Measurements from ENCODE around the gene ARSG. TPM values are rescaled to one million over a fixed set of nuclear protein-coding genes. Genes with fewer than 3 reads are reported as not detected.

Gene ARSG
- polyA plus RNA-seq, 4 donors = 3.6 to 6.7 (median 5.1) TPM

DNA sequence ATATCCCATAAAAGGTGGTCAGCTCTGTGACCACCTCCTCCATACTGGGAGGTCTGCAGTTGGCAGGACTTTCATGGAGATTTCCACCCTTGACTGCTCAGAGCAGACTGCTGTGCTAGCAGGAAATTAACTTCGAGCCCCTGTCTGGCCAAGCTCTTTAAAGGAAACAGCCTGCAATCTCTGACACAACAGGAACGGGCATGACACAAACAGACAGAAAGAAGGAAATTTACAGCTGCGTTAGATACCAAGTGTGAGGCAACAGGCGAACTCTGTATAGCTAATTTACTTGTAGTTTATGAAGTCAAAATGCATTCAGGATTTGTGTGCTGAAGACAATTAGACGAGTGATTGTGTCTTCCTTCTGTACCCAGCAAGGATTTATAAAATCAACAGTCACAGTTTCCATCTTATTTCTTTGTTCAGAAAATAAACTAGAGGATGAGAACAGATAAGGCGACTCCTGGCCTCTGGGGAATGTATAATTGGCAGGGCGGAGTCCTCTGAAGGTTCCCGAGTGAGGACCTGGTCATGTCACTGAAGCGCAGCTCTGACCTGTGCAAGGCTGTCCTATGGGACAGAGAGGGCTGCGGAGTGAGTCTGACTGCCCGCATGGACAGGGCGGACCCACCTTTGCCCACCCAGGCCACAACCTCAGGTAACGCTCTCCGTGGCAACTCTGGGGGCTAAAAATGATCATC is 149.9 kb downstream of the ARSG start:
- DNase-seq (ENCODE audit: low read depth in 4 of 4, low spot score in 3 of 4) = no peak

DNA sequence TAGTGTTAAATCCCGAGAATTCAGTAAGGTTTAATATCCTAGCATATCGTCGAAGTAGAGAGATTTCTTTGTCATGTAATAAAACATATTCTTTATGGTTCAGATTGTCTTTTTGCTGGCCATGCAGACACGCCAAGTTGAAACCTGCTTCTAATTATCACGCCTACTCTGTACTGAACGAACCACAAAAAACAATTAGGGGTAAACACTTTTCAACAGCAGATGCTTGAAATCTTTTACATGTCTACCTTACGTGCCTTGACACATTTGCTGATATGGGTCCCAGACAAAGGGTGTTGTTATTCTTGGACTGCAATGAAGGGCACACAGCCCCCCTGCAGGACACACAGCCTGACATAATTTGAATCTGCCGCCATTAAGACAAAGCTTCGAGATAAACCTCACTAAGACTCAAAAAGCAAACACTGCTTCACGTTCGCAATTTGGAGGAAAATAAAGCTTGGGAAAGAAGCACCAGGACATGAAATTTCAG is 152.7 kb downstream of the ARSG start:
- no peak for DNase-seq (ENCODE audit: low read depth in 4 of 4, low spot score in 3 of 4)

DNA sequence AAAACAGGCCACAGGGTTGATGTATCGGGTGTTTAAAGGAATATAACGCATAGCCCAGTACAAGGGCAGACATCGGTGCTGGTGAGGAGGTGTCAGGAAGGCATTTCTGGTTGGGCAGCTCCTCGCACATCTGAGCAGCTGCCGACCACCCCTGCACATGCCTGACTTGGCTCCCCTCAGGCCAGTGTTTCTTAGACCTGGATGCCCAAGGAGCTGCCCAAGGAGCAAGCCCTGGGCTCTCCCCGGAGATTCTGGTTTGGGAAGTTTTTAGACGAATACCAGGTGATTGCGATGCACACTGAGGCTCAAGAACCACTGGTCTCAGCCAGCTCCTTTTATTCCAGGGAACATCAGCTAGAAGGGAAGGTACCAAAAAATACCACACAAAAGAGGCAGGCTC is 154.4 kb downstream of the ARSG start:
- DNase-seq (ENCODE audit: low read depth in 4 of 4, low spot score in 3 of 4) = no peak

DNA sequence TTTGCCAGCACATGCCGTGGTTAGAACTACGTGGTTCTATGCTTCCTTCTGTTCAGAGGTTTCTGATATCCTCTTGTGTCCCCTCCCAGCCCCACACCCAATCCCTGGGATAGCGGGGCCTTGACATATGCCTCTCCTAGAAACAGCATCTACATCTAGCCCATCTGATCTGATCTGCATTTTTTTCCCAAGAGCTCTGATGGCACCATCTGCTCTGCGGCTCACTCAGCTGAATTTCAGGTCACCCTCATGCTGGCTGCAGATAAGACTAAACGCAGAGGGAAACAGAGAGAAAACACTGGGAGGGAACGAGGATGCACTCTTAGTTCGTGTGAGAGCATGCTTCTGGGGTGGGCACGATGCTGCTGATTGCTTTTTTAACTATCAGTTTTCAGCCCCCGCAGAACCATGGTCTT is 155.3 kb downstream of the ARSG start:
- DNase-seq (ENCODE audit: low read depth in 4 of 4, low spot score in 3 of 4) = no peak

DNA sequence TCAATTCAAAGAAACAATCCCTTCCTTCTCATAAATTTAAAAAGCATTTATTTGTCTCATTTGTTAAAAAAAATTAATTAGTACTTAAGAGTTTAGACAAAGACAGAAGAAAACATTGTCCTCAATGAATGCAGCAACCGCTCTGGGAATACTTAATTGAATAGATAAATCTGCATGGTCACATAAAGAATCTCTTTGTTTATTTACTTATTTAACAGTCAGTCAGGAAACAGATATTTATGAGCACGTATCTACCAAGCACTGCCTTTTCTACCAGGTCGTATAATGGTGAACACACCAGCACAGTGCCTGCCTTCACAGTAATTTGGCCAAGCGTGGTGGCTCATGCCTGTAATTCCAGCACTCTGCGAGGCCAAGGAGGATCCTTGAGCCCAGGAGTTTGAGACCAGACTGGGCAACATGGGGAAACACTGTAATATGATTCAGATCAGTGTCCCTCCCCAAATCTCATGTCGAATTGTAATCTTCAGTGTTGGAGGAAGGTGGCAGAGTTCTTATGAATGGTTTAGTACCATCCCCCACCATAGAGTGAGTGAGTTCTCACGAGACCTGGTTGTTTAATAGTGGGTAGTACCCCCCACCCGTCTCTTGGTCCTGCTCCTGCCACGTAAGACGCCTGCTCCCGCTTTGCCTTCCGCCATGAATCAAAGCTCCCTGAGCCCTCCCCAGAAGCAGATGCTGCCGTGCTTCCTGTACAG is 157.9 kb downstream of the ARSG start:
- no peak for DNase-seq (ENCODE audit: low read depth in 4 of 4, low spot score in 3 of 4)

DNA sequence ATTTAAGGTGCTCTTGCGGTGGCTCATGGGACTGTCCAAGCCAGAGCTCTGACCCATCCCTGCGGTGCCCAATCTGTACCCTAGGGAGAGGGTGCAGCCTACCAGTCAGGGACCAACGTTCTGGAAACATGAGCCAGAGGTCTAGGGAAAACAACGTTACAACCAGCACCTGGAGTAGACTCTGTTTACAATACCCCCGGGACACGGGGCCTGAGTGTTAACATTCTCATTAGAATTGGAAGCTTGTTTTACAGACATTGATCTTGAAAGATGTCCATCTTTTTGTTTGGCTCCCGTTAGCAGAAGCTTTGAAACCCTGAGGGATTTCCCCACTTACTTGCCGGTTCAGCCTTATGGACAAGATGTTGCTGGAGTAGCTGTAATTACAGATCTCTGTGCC is 159.1 kb downstream of the ARSG start:
- no peak for DNase-seq (ENCODE audit: low read depth in 4 of 4, low spot score in 3 of 4)

DNA sequence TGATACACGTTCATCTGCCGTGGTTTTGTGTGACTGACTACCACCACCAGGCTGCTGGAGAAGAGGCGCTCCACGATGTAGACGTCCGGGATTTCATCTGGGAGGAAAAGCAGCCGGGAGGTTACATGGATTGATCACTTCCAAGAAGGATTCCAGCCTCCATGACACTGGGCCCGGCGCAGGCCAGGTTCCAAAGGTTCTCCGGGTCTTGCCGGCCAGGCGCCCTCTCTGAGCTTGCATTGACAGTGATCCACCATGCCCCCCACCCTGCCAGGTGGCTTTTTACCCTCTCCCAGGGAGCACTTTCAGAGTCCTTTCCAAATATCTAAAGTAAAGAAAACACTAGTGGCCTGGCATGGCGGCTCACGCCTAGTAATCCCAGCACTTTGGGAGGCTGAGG is 159.5 kb downstream of the ARSG start:
- DNase-seq (ENCODE audit: low read depth in 4 of 4, low spot score in 3 of 4) = no peak

DNA sequence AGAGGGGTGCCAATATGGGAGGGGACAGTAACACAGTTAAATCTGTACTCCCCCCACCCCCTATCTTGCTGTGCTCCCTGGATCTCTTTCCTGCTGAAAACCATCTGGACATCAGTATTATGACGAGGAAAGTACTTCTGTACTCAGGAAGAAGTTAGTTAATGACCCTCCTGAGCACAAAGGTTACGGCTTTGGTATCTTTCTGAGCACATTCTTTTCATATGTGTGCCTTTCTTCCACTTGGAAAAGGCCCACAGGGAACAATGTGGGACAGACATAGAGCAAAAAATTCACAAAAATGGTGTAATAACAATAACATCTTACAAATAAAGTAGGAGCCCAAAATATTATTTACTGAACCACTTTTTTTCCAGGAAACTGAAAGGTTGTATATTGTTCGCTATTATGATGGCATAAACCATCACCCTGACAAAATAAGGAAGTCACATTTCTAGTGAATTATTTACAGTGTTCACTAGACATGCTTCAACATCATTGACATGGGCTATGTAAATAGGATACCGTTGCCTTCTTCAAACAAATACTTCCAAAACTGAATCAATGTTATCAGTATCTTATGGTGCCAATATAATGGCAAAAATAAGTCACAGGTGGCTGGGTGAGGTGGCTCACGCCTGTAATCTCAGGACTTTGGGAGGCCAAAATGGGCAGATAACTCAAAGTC is 160.5 kb downstream of the ARSG start:
- no peak for DNase-seq (ENCODE audit: low read depth in 4 of 4, low spot score in 3 of 4)

DNA sequence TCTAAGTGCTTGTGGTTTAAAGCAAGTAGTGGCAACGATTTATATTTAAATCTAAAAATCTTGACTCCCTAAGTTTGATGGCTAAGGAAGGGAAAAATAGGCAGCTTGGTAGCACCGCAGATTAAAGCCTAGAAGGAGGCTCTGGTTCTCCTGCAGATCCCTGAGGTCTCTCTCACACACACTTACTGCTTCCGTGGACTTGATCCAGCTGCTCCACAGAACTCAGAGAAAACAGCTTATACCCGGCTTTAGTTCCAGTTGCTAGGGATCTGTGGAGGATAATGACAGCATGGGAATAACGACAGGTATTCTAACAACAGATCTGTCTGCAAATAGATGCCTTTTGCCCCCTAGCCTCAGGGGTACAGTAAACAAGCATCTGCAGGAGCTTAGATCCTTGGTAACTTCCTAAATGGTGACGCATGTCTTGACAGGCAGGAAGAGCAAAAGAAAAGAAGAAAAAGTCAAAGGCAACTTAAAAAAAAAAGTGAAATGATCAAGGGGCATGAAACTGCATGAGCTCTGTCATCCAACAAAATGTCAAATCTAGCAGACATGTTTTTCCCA is 161.5 kb downstream of the ARSG start:
- no peak for DNase-seq (ENCODE audit: low read depth in 4 of 4, low spot score in 3 of 4)

DNA sequence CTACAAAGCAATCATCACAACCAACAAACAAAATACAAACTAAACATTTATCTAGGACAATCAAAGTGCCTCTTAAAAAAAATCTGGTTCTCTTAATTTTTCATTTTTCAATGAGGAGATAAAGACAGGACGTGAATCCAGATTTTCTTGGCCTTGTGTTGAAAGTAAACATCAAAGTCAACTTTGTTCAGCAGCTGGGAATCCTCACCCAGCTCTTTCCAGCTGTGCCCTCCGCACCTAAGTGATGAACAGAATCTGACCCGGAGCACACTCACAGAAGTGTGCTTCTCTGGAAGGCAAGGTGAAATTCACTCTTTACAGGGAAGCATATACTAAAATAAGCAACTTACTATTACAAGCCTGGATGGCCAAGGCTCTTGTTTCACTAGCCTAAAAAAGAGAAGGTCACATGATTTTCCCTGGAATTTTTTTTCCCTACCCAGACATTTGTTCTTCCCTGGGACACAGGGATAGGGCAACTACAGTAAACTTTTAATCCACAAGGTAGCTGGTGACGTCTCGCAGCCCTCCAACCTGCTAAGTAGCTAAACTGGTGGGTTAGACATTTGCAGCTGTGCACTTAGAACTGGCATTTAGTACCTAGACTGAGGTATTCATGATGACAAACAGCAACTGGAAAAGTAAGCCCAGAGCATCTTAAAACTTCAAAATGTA is 162.8 kb downstream of the ARSG start:
- no peak for DNase-seq (ENCODE audit: low read depth in 4 of 4, low spot score in 3 of 4)

DNA sequence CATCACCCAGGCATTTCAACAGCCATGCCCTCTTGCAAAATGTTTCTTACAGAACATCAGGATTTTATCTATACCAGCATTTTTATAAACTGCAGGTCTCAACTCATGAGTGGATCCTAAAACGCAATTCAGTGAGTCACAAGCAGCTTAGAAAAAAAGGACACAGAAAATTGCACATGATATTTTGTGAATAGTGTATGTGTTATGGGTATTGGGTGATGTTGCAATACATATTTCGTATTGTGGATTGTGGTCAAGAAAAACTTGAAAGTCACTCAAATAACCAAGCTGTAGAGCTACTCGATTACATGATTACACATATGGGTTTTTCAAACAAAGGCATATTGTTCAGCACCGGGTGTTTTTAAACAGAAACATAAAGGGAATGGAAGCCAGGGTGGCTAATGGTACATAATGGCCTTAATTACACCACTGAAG is 164.6 kb downstream of the ARSG start:
- DNase-seq (ENCODE audit: low read depth in 4 of 4, low spot score in 3 of 4) = no peak

DNA sequence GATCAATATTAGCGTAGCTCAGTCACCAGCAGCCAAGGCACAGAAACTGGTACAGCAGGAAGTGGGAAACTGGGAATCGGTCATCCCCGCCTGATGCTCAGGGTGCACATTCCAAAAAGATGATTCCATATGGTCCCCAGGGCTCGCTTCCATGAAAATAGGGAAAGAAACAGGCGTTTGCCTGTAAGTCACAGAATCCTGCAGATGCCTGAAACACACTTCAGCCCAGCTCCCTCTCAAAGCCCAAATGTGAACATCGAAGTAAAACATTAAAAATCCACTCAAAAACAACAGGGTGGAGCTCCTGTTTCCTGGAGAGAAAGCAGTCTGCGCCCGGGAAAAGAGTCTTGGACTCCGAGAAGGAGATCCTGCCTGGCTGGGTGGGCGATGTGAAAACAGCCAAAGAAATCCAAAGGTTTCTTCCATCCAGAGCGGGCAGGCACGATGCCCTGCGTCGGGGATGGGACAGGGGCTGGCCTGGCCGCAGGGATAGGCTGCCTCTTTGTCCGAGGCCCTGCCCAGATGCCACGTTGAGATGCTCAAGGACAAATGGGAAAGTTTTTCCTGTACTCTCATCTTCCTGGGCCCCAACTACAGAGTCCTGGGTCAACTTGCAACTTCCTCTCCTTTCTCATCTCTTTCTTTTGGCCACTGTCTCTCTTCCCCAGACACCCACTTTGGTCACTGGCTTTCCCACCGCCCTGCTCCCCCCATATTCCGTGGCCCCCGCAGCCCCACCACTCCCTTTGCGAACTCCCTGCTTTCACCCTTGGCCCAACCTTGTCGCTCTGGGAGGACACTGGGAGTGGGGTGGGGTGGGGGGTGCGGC is 165.3 kb downstream of the ARSG start:
- peak in 2 of 4 donors; percentile 47 to 74 for DNase-seq (ENCODE audit: low read depth in 4 of 4, low spot score in 3 of 4)

DNA sequence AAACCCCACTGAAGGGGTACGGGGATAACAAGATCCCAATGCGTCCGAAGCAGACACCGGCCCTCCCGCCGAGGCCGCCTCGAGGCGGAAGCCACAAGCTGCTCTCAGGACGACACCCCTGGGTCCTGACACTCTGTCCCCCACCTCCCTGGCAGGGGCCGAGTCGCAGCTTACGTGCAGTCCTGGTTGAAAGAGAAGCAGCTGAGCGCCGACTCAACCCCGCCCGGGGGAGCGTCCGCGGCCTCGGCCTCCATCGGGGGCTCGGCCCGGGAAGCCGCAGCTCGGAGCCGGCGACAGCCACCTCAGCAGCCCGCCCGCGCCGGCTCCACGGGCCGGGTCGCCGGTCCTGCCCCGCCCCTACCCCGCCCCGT is 165.9 kb downstream of the ARSG start, which contains the start of gene WIPI1:
Gene WIPI1 (minus strand): TSS at position 329 of the 371 bp plus-strand sequence. CDS start 75 bp downstream, at position 254.
- DNase-seq (ENCODE audit: low read depth in 4 of 4, low spot score in 3 of 4) = peak in 1 of 4 donors; percentile 30

DNA sequence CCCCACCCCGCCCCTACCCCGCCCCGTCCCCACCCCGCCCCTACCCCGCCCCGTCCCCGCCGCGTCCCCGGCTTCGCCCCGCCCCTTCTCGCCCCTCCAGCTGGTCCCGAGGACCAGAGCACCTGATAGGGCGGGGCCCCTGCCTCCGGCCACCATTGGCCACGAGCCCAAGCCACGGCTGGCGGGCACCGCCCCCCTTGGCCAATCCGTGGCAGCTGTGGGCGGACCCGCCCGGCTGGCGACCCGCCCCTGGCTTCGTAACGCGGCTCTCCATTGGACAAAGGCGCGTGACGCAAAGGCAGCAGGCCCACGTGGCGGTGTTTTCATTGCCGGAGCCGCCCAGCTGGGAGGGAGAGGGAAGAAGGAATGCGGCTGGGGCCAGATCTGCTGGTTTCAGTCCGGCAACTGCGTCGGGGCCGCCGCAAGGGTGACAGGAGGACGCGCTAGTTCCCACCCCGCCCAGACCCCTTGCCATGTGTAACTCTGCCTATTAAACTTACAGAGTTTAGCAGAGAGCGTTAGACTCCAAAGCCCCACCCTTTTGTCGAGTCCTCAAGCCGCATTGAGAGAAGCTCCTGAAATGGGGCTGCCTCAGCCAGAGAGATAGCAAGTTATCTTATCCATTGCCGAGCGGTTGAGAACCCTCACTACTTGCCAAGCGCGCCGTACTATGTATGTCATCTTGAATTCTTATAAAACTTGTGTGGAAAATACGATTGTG is 166.4 kb downstream of the ARSG start:
- peak; percentile 95 to 97 (median 97) for DNase-seq (ENCODE audit: low read depth in 4 of 4, low spot score in 3 of 4)

DNA sequence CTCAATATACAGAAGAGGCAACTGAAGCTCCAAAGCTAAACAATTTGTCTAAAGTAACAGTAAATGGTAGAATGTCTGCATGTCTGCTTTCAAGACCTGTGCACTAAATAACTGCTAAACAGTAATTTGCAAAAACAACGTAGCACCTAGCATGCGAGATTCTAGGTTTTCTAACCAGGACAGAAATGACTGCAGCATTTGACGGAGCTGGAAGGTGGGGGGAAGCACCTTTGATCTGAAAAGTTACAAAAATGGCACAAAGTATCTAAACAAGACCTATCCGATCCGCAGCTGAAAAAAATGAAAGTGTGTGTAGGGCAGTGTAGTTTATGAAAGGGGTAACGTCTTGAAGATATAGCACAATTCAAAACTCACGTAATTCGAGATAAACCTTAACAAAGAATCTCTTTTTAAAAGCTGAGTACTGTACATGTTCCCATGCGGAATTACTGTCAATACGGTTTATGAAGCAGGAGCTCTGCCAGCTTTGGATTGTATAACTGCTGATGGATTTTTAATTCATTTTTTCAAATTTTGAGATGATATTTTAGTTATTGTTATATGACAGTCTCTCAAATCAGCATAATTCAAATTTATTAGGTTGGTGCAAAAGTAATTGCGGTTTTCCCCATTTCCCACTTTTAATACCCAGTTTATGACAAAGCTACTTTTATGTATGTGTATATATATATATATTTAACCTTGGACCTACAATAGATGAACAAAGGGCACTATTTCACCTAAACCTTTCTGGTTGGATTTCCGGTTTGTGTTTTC is 167.2 kb downstream of the ARSG start:
- DNase-seq (ENCODE audit: low read depth in 4 of 4, low spot score in 3 of 4) = no peak

DNA sequence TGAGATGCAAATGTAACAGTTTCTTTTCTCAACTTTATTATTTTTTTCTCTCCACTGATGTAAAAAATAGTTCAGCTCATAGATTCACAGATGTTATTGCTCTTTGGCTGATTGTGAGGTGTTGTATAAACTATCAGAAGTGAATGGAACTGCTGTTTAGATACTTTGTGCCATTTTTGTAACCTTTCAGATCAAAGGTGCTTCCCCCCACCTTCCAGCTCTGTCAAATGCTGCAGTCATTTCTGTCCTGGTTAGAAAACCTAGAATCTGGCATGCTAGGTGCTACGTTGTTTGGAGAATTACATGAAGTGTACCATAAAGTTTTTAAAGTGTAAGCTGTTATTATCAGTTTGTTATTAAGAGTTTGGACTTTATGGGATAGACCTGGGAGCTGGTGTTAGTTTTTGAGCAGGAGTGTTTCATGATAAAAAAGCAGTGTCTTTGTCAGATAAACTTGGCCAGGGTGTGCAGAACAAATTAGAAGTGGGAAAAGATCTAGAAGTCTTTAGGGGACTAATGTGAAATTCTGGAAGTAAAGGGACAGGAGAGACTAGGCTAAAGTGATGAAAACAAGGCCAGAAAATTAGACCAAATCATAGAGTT is 167.8 kb downstream of the ARSG start:
- no peak for DNase-seq (ENCODE audit: low read depth in 4 of 4, low spot score in 3 of 4)

DNA sequence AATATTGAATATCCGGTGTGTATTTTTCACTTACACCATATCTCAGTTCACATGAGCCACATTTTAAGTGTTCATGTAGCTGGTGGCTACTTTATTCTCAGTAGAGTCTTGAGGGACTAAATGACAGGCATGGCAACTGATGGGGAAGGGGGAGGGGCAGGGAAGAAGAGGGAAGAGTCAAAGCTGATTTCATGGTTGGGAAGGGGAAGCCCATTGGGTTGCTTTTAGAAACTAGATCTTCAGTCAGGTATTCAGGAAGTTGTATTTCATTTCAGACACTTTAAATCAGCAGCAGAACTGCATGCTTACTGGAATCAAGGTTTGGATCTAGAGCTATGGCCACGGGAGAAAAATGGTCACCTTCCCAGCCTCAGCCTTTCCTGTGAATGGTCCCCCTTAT is 168.9 kb downstream of the ARSG start:
- DNase-seq (ENCODE audit: low read depth in 4 of 4, low spot score in 3 of 4) = no peak

DNA sequence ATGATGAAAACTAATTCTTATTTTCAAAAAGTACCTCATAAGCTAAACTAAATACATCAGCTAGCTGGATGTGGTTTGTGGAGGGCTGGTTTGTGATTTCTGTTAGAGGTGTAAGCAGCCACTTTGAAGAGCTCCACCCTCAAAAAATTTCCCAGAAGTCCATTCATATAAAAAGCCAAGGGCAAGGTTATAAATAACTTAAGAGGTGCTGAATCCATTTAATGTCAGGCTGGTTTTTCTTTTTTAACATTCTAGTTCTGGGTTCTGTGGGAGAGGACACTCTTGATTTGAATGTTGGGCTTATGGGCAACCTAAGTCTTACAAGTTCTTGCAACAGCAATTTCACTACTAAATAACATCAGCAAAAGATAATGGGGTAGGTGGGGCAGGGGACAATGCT is 169.4 kb downstream of the ARSG start:
- no peak for DNase-seq (ENCODE audit: low read depth in 4 of 4, low spot score in 3 of 4)

Measured in right renal pelvis (tissue), 4 donors.